DMS114 treated with DMSO at 0.1 percent for 48 hours (cell line): Measurements from ENCODE around the gene AP1S2.
"Not testable (repeated sequence)": the region's sequence is repeated elsewhere in the genome, so short reads cannot be mapped to it uniquely, and the experiment has no call there.

Experiments used
- DNase-seq: peaks from one replicate; lab custom pipeline; 2025; ENCODE audit not compliant: unreplicated experiment; lab: John Stamatoyannopoulos, UW

AP1S2 gene

GRCh38 chrX:15855568-15856221 is 1.1 kb upstream of the AP1S2 start:
- no peak for DNase-seq

- no peak for DNase-seq
Measured at GRCh38 chrX:15854080-15854655, 445 bp downstream of the AP1S2 start.

GRCh38 chrX:15853586-15854079 is 980 bp downstream of the AP1S2 start:
- DNase-seq, result no peak

- DNase-seq, result peak; percentile 17
Measured at GRCh38 chrX:15849555-15849954, 5.1 kb downstream of the AP1S2 start.

- no peak for DNase-seq
Measured at GRCh38 chrX:15848576-15848975, 6.0 kb downstream of the AP1S2 start.

- no peak for DNase-seq
Measured at GRCh38 chrX:15843960-15844359, 10.7 kb downstream of the AP1S2 start.

- no peak for DNase-seq
Measured at GRCh38 chrX:15841853-15842516, 12.6 kb downstream of the AP1S2 start.

- DNase-seq, result no peak
Measured at GRCh38 chrX:15838017-15838416, 16.6 kb downstream of the AP1S2 start.

GRCh38 chrX:15834827-15835595 is 19.6 kb downstream of the AP1S2 start:
- no peak for DNase-seq

- DNase-seq, result no peak
Measured at GRCh38 chrX:15834053-15834452, 20.6 kb downstream of the AP1S2 start.

- not testable (repeated sequence) for DNase-seq
Measured at GRCh38 chrX:15831347-15831746, 23.3 kb downstream of the AP1S2 start.

GRCh38 chrX:15829217-15829616 is 25.4 kb downstream of the AP1S2 start:
- no peak for DNase-seq

GRCh38 chrX:15825936-15826335 is 28.7 kb downstream of the AP1S2 start:
- DNase-seq, result no peak

- DNase-seq, result no peak
Measured at GRCh38 chrX:15822922-15823321, 31.7 kb downstream of the AP1S2 start.

- DNase-seq, result no peak
Measured at GRCh38 chrX:15820106-15821073, 34.2 kb downstream of the AP1S2 start.

GRCh38 chrX:15816886-15817285 is 37.7 kb downstream of the AP1S2 start:
- no peak for DNase-seq

- no peak for DNase-seq
Measured at GRCh38 chrX:15816438-15816809, 38.2 kb downstream of the AP1S2 start.

- DNase-seq, result peak; percentile 4
Measured at GRCh38 chrX:15815779-15816437, 38.7 kb downstream of the AP1S2 start.

GRCh38 chrX:15814771-15815365 is 39.7 kb downstream of the AP1S2 start:
- DNase-seq, result no peak

- DNase-seq, result no peak
Measured at GRCh38 chrX:15813416-15813815, 41.2 kb downstream of the AP1S2 start.
